Measurements from ENCODE around the gene ZNF385B.

The ZNF385B gene

GRCh38 chr2:179856205-179856604 is 5.2 kb downstream of the ZNF385B start:
- DNase-seq (ENCODE audit: low spot score): no peak

GRCh38 chr2:179855673-179856072 is 5.7 kb downstream of the ZNF385B start:
- DNase-seq (ENCODE audit: low spot score): no peak

GRCh38 chr2:179854891-179855290 is 6.5 kb downstream of the ZNF385B start:
- DNase-seq (ENCODE audit: low spot score): no peak

- no peak for DNase-seq (ENCODE audit: low spot score)
These were observed 8.3 kb downstream of the ZNF385B start for GRCh38 chr2:179853108-179853507.

- DNase-seq (ENCODE audit: low spot score): no peak
These were observed 11.2 kb downstream of the ZNF385B start for GRCh38 chr2:179850188-179850587.

- no peak for DNase-seq (ENCODE audit: low spot score)
These were observed 11.7 kb downstream of the ZNF385B start for GRCh38 chr2:179849719-179850118.

GRCh38 chr2:179843541-179843940 is 17.9 kb downstream of the ZNF385B start:
- no peak for DNase-seq (ENCODE audit: low spot score)

GRCh38 chr2:179842498-179843153 is 18.8 kb downstream of the ZNF385B start:
- no peak for DNase-seq (ENCODE audit: low spot score)

- DNase-seq (ENCODE audit: low spot score): no peak
These were observed 20.6 kb downstream of the ZNF385B start for GRCh38 chr2:179840840-179841239.

GRCh38 chr2:179837408-179837807 is 24.0 kb downstream of the ZNF385B start:
- no peak for DNase-seq (ENCODE audit: low spot score)

- DNase-seq (ENCODE audit: low spot score): no peak
These were observed 31.2 kb downstream of the ZNF385B start for GRCh38 chr2:179830043-179830787.

- no peak for DNase-seq (ENCODE audit: low spot score)
These were observed 35.1 kb downstream of the ZNF385B start for GRCh38 chr2:179826297-179826696.

- peak; percentile 11 for DNase-seq (ENCODE audit: low spot score)
These were observed 35.9 kb downstream of the ZNF385B start for GRCh38 chr2:179825494-179825893.

GRCh38 chr2:179824961-179825360 is 36.5 kb downstream of the ZNF385B start:
- DNase-seq (ENCODE audit: low spot score): no peak

- DNase-seq (ENCODE audit: low spot score): no peak
These were observed 38.9 kb downstream of the ZNF385B start for GRCh38 chr2:179822540-179822939.

GRCh38 chr2:179818546-179818945 is 42.9 kb downstream of the ZNF385B start:
- no peak for DNase-seq (ENCODE audit: low spot score)

- DNase-seq (ENCODE audit: low spot score): peak; percentile 4
These were observed 44.1 kb downstream of the ZNF385B start for GRCh38 chr2:179817181-179817841.

- no peak for DNase-seq (ENCODE audit: low spot score)
These were observed 47.4 kb downstream of the ZNF385B start for GRCh38 chr2:179814050-179814449.

- no peak for DNase-seq (ENCODE audit: low spot score)
These were observed 48.9 kb downstream of the ZNF385B start for GRCh38 chr2:179812501-179812900.

- DNase-seq (ENCODE audit: low spot score): no peak
These were observed 50.4 kb downstream of the ZNF385B start for GRCh38 chr2:179811042-179811441.

GRCh38 chr2:179809606-179810005 is 51.8 kb downstream of the ZNF385B start:
- DNase-seq (ENCODE audit: low spot score): no peak

GRCh38 chr2:179805001-179805400 is 56.4 kb downstream of the ZNF385B start:
- DNase-seq (ENCODE audit: low spot score): no peak

GRCh38 chr2:179804206-179804605 is 57.2 kb downstream of the ZNF385B start:
- DNase-seq (ENCODE audit: low spot score): no peak
